ENCODE results near the gene CTDNEP1. TPM values are rescaled to one million over a fixed set of nuclear protein-coding genes. Genes with fewer than 3 reads are reported as not detected.

CTDNEP1 gene
- total and polyA plus RNA-seq, 2 of the 4 experiments (the other 2 are of a cell fraction): 23.8 to 132 TPM

- Histone ChIP-seq H4K5ac (ENCODE audit: low read depth, low read length) (no peak overlapping the region), H3K4me1 (ENCODE audit: control insufficient read depth, insufficient read depth, low read length) (peaks cover 2% of the 10 kb centered on the region; the same call in 1 of the 2 replicates), H4K8ac (ENCODE audit: low read depth in 2 of 2, low read length in 2 of 2) (no peak overlapping the region), H3K18ac (ENCODE audit: low read depth, low read length) (no peak overlapping the region), H2AK9ac (replicated peaks; ENCODE audit: low read depth, low read length, poor library complexity) (no peak overlapping the region), H2BK5ac (ENCODE audit: low read depth, low read length, poor library complexity, severe bottlenecking) (no peak overlapping the region), H2BK20ac (ENCODE audit: low read depth, low read length) (no peak overlapping the region), H3K9me1 (ENCODE audit: insufficient read depth, low read length) (no peaks in the 10 kb centered on the region), H3K9ac (ENCODE audit: low read depth, low read length) (no peak overlapping the region), H4K20me1 (ENCODE audit: insufficient read depth, low read length) (no peaks in the 10 kb centered on the region), H2BK15ac (ENCODE audit: low read depth, low read length) (no peak overlapping the region), H3K14ac (replicated peaks; ENCODE audit: low read depth, low read length) (no peak overlapping the region), H3K23ac (ENCODE audit: low read depth, low read length) (no peak overlapping the region), H3K27me3 (ENCODE audit: control insufficient read depth, insufficient read depth, low read length) (peaks cover 53% of the 10 kb centered on the region), H4K91ac (ENCODE audit: insufficient read depth, low read depth, low read length) (no peak overlapping the region), H3K4ac (ENCODE audit: low read depth, low read length) (no peak overlapping the region), H2AK5ac (ENCODE audit: low read depth, low read length) (no peak overlapping the region), H3K56ac (ENCODE audit: extremely low read depth, insufficient read depth, low read length) (no peak overlapping the region), H3K79me1 (ENCODE audit: low read depth in 1 of 2, low read length in 2 of 2) (no peaks in the 10 kb centered on the region), H3K9me3 (ENCODE audit: control insufficient read depth, insufficient read depth, low read length) (no peaks in the 10 kb centered on the region), H3K4me3 (ENCODE audit: insufficient read depth, low read depth, low read length) (no peak overlapping the region), H3K36me3 (ENCODE audit: control insufficient read depth, insufficient read depth, low read length) (no peaks in the 10 kb centered on the region), H3K27ac (ENCODE audit: insufficient read depth, low read length) (no peak overlapping the region), H2AFZ (replicated peaks; ENCODE audit: low read length, poor library complexity) (no peak overlapping the region), H3K4me2 (ENCODE audit: low read depth, low read length) (no peak overlapping the region), H2BK120ac (ENCODE audit: low read depth, low read length) (no peak overlapping the region)
- BruUV-seq (replicated peaks): no TSS peak
- in situ Hi-C loops (cut with MboI; ENCODE audit: low sequenced_read_pairs): no loop called here
- 87% methylated on average over 10 of the region's 16 CpGs; no CpG with 5 or more reads in 1 of the 2 experiments for WGBS, 2 experiments (ENCODE audit: extremely low coverage in 2 of 2, insufficient read length in 1 of 2)
- ATAC-seq (ENCODE audit: low read depth) (no peak), DNase-seq (no peak)
- POLR2A ChIA-PET (ENCODE audit: unreplicated experiment): no interaction called here
- dilution Hi-C loops (cut with HindIII; ENCODE audit: low sequenced_read_pairs, unreplicated experiment): no loop called here
- TF ChIP-seq CTCF (conservative IDR thresholded peaks at IDR 0.05; ENCODE audit: low read depth, low read length) (no peak), CHD1 (IDR thresholded peaks at IDR 0.05; ENCODE audit: low read depth, low read length) (no peak), SMC3 (IDR thresholded peaks at IDR 0.05; ENCODE audit: low read depth, low read length) (no peak), ELK1 (IDR thresholded peaks at IDR 0.05; ENCODE audit: borderline replicate concordance, low read depth, low read length) (no peak), USF2 (IDR thresholded peaks at IDR 0.05; ENCODE audit: low read depth, low read length) (no peak)
- intact Hi-C loops (cut with micrococcal nuclease): no loop called here
- CTCF ChIA-PET: no interaction called here
These were observed 33.4 kb upstream of the CTDNEP1 start for GRCh38 chr17:7284911-7285310.
